HepG2 (cell line): ENCODE results near the gene FFAR4. TPM values are rescaled to one million over a fixed set of nuclear protein-coding genes. Genes with fewer than 3 reads are reported as not detected.

Experiments used
- ARHGAP35 ChIP-seq: sonication (generic); formaldehyde crosslinking; IDR thresholded peaks from 2 replicates; pipeline ENCODE4 v1.9.0; 2022; ENCODE audit warnings: mild to moderate bottlenecking, inconsistent platforms, moderate library complexity, missing genetic modification reagents, borderline replicate concordance
- CTCF ChIP-seq: sonication (generic); formaldehyde crosslinking; IDR thresholded peaks from 2 replicates; pipeline ENCODE4 v1.5.0; 2020; ENCODE audit warnings: mild to moderate bottlenecking, missing genetic modification reagents, moderate library complexity
- ETV6 ChIP-seq: sonication (generic); formaldehyde crosslinking; conservative IDR thresholded peaks from 2 replicates; pipeline ENCODE4 v1.4.0; 2020; ENCODE audit warnings: missing genetic modification reagents
- FOXC1 ChIP-seq: sonication (generic); formaldehyde crosslinking; IDR thresholded peaks from 2 replicates; pipeline ENCODE4 v1.8.0; 2022; ENCODE audit warnings: mild to moderate bottlenecking, missing genetic modification reagents, borderline replicate concordance
- HNRNPLL ChIP-seq: fragments of 200-400 bp; formaldehyde crosslinking; IDR thresholded peaks from 2 replicates; pipeline ENCODE4 v1.6.1; 2017; ENCODE audit warnings: mild to moderate bottlenecking, low read depth, low read length; ENCODE audit not compliant: poor library complexity, severe bottlenecking
- KAT7 ChIP-seq: IDR thresholded peaks from 2 replicates; pipeline ENCODE4 v1.6.1; 2018; ENCODE audit warnings: borderline replicate concordance, missing compliant biosample characterization
- MAFG ChIP-seq: sonication (generic); formaldehyde crosslinking; IDR thresholded peaks from 2 replicates; pipeline ENCODE4 v1.5.1; 2020; ENCODE audit warnings: mild to moderate bottlenecking, missing genetic modification reagents
- NFKBIZ ChIP-seq: IDR thresholded peaks from 2 replicates; pipeline ENCODE4 v1.6.1; 2018; ENCODE audit warnings: missing genetic modification reagents, missing compliant biosample characterization
- PHF20 ChIP-seq: sonication (generic); formaldehyde crosslinking; IDR thresholded peaks from 2 replicates; pipeline ENCODE4 v1.5.0; 2020; ENCODE audit warnings: mild to moderate bottlenecking, missing genetic modification reagents
- POLR2A ChIP-seq, 2 experiments: IDR thresholded peaks; 2 replicates each; pipeline ENCODE4 v1.6.1; 2011; ENCODE audit warnings: low read depth in 2 of 2, low read length in 2 of 2, mild to moderate bottlenecking in 1 of 2, moderate library complexity in 1 of 2; ENCODE audit not compliant: insufficient read depth in 1 of 2
- POLR2AphosphoS5 ChIP-seq: IDR thresholded peaks from 2 replicates; pipeline ENCODE4 v1.6.1; 2012; ENCODE audit warnings: low read depth, low read length
- RBM39 ChIP-seq: fragments of 200-400 bp; formaldehyde crosslinking; IDR thresholded peaks from one replicate; pipeline ENCODE4 v1.6.1; 2018; ENCODE audit warnings: antibody characterized with exemption, mild to moderate bottlenecking, low read depth, low read length; ENCODE audit not compliant: poor library complexity, severe bottlenecking
- RNF2 ChIP-seq: fragments of 450-650 bp; conservative IDR thresholded peaks from 2 replicates; pipeline ENCODE4 v1.6.1; 2016; ENCODE audit warnings: low read depth
- SRF ChIP-seq: IDR thresholded peaks from 2 replicates; pipeline ENCODE4 v1.6.1; 2011; ENCODE audit warnings: mild to moderate bottlenecking, low read depth, low read length, moderate library complexity
- SRSF9 ChIP-seq: fragments of 200-400 bp; formaldehyde crosslinking; IDR thresholded peaks from 2 replicates; pipeline ENCODE4 v1.6.1; 2018; ENCODE audit warnings: borderline replicate concordance, mild to moderate bottlenecking, low read depth, low read length; ENCODE audit not compliant: insufficient read depth, poor library complexity, severe bottlenecking
- SSRP1 ChIP-seq: IDR thresholded peaks from 2 replicates; pipeline ENCODE4 v1.6.1; 2016; ENCODE audit warnings: control low read depth
- TOE1 ChIP-seq: sonication (generic); formaldehyde crosslinking; IDR thresholded peaks from 2 replicates; pipeline ENCODE4 v1.4.0; 2020; ENCODE audit warnings: mild to moderate bottlenecking, missing genetic modification reagents
- ZBTB1 ChIP-seq: sonication (generic); formaldehyde crosslinking; IDR thresholded peaks from 2 replicates; pipeline ENCODE4 v1.4.0; 2020; ENCODE audit warnings: missing genetic modification reagents, borderline replicate concordance
- ZBTB38 ChIP-seq: sonication (generic); formaldehyde crosslinking; IDR thresholded peaks from 2 replicates; pipeline ENCODE4 v1.5.1; 2020; ENCODE audit warnings: mild to moderate bottlenecking, missing genetic modification reagents
- ZEB1 ChIP-seq: IDR thresholded peaks from 2 replicates; pipeline ENCODE4 v1.6.1; 2012; ENCODE audit warnings: mild to moderate bottlenecking, low read depth, inconsistent platforms; ENCODE audit not compliant: insufficient replicate concordance
- ZNF20 ChIP-seq: sonication (generic); formaldehyde crosslinking; IDR thresholded peaks from 2 replicates; pipeline ENCODE4 v1.4.0; 2020; ENCODE audit warnings: mild to moderate bottlenecking, moderate library complexity, missing genetic modification reagents
- ZNF224 ChIP-seq: sonication (generic); formaldehyde crosslinking; IDR thresholded peaks from 2 replicates; pipeline ENCODE4 v1.5.0; 2020; ENCODE audit warnings: mild to moderate bottlenecking, missing genetic modification reagents
- ZNF275 ChIP-seq: sonication (generic); formaldehyde crosslinking; IDR thresholded peaks from 2 replicates; pipeline ENCODE4 v1.8.0; 2022; ENCODE audit warnings: missing genetic modification reagents, mild to moderate bottlenecking, inconsistent platforms, borderline replicate concordance
- ZNF280B ChIP-seq: sonication (generic); formaldehyde crosslinking; IDR thresholded peaks from 2 replicates; pipeline ENCODE4 v1.5.0; 2020; ENCODE audit warnings: missing genetic modification reagents, mild to moderate bottlenecking, borderline replicate concordance
- ZNF451 ChIP-seq: sonication (generic); formaldehyde crosslinking; IDR thresholded peaks from 2 replicates; pipeline ENCODE4 v1.5.0; 2020; ENCODE audit warnings: mild to moderate bottlenecking, missing genetic modification reagents
- ZSCAN20 ChIP-seq: sonication (generic); formaldehyde crosslinking; IDR thresholded peaks from 2 replicates; pipeline ENCODE4 v1.4.0; 2020; ENCODE audit warnings: missing genetic modification reagents, mild to moderate bottlenecking, borderline replicate concordance
- polyA plus RNA-seq, 8 experiments: library from polyadenylated mRNA; depleted of rRNA in 3 of 8; stranded (reverse) in 7 of 8; unstranded in 1 of 8; fragments of >200 nt; fragmentation: Illumina TruSeq in 4 of 8; extraction: Trizol in 4 of 8; gene quantifications; 2 replicates each; pipeline versions ENCODE4 v1.2.1 to v1.2.3, GENCODE V29; 2011 to 2016; ENCODE audit warnings: low read depth in 4 of 8, missing spikeins in 1 of 8, mixed read lengths in 1 of 8; ENCODE audit not compliant: insufficient read depth in 1 of 8
- total RNA-seq, 5 experiments: library from RNA; depleted of rRNA; stranded (reverse); fragments of >200 nt; fragmentation: Illumina TruSeq; extraction: Trizol; gene quantifications; 2 replicates each; pipeline ENCODE4 v1.2.3, GENCODE V29; 2016; ENCODE audit warnings: low read depth in 1 of 5

The FFAR4 gene
- total and polyA plus RNA-seq, 2 of the 13 experiments (the other 11 are each of a cell fraction or from before 2014, with no cell fraction given): 0.09 TPM; not detected in 1

DNA sequence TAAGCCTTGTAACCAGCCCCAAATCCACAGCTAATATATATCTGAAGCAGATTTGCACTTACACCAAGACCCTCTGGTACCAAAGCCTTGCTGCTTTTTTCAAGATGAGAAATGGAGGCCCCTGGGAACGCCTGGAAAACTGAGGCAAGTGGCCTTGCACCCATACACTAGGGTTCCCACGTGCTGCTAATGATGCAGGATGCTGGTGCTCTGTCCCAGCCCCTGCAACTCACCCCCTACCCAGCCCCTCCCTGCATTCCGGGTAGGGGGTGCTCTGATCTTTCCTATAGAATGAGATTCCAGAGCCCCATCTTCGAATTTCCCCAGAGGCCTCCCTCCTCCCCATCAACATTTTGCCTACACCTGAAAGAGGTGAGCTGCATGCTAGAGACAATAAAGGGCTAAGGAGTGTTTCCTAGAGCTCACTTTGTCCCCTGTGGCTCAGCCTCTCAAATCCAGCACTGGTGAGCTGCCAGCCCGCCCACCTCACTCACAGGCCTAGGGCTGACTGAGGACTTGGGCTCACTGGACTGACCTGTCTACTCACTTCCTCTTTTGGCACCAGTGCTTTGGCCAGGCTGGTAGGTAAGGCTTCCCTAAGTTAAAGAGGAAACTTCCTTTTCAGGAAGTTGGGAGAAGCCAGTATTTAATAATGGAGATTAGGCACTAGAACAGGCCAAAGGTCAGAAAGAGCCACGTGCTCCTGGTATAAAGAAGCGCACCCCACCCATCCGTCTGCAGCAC lies 24.8 kb downstream of the FFAR4 start (continued):
- TF ChIP-seq CTCF: no peak
- peak; percentile 60; the same call in 1 of the 2 replicates for TF ChIP-seq POLR2AphosphoS5
- no peak for TF ChIP-seq RNF2
- peak; percentile 15 to 55 for TF ChIP-seq POLR2A (IDR thresholded peaks at IDR 0.05; ENCODE audit: insufficient read depth in 1 of 2, low read depth in 2 of 2, low read length in 2 of 2)
- no peak for TF ChIP-seq SRF
- TF ChIP-seq ZNF275 (CRISPR knock-in tag): no peak
- TF ChIP-seq ZNF224 (CRISPR knock-in tag): no peak
- no peak for TF ChIP-seq ZBTB38
- no peak for TF ChIP-seq FOXC1 (CRISPR knock-in tag)
- no peak for TF ChIP-seq KAT7
- TF ChIP-seq ZNF20 (CRISPR knock-in tag): no peak
- TF ChIP-seq HNRNPLL: no peak
- TF ChIP-seq MAFG (CRISPR knock-in tag): no peak
- TF ChIP-seq NFKBIZ: no peak
- no peak for TF ChIP-seq TOE1
- TF ChIP-seq ETV6 (CRISPR knock-in tag): no peak
- no peak for TF ChIP-seq ZNF280B (CRISPR knock-in tag)
- TF ChIP-seq PHF20: no peak
- no peak for TF ChIP-seq ZSCAN20 (CRISPR knock-in tag)
- no peak for TF ChIP-seq ZNF451 (CRISPR knock-in tag)
- TF ChIP-seq SSRP1 (CRISPR knock-in tag): peak; percentile 63; the same call in 1 of the 2 replicates
- TF ChIP-seq SRSF9: no peak
- no peak for TF ChIP-seq ZEB1
- TF ChIP-seq RBM39: no peak
- no peak for TF ChIP-seq ARHGAP35 (CRISPR knock-in tag)
- TF ChIP-seq ZBTB1 (CRISPR knock-in tag): no peak
